Astrocyte (in vitro differentiated cells and primary cell): ENCODE data around the gene KDELR1. TPM values are rescaled to one million over a fixed set of nuclear protein-coding genes. Genes with fewer than 3 reads are reported as not detected.
A peak's percentile ranks its signal among the peaks of the same experiment; 100 is the strongest.

ENCODE experiments used
- DNase-seq: peaks from one replicate; pipeline ENCODE4 v3.0.0-alpha.2; 2010; ENCODE audit warnings: low read depth
- FAIRE-seq: peaks from 2 replicates; lab custom pipeline; 2011; peaks lifted over from hg19 to GRCh38; lab: Jason Lieb, UNC
- H2AFZ ChIP-seq: 2 replicates; pipeline ENCODE4 v1.6.0; 2012; ENCODE audit warnings: low read depth, low read length, inconsistent platforms
- H3K27ac ChIP-seq: 2 replicates; pipeline ENCODE4 v1.5.1; 2011; ENCODE audit warnings: low read depth, low read length, inconsistent platforms
- H3K27me3 ChIP-seq: 2 replicates; pipeline ENCODE4 v1.6.0; 2011; ENCODE audit warnings: low read length, inconsistent platforms; ENCODE audit not compliant: insufficient read depth
- H3K36me3 ChIP-seq: 2 replicates; pipeline ENCODE4 v1.5.1; 2011; ENCODE audit warnings: low read length, inconsistent platforms; ENCODE audit not compliant: insufficient read depth
- H3K4me1 ChIP-seq: 2 replicates; pipeline ENCODE4 v1.5.1; 2011; ENCODE audit warnings: low read length, inconsistent platforms; ENCODE audit not compliant: insufficient read depth
- H3K4me2 ChIP-seq: 2 replicates; pipeline ENCODE4 v1.6.0; 2012; ENCODE audit warnings: low read length, inconsistent platforms
- H3K4me3 ChIP-seq: 2 replicates; pipeline ENCODE4 v1.5.1; 2011; ENCODE audit warnings: low read depth, mild to moderate bottlenecking, low read length, inconsistent platforms; ENCODE audit not compliant: insufficient read depth
- H3K79me2 ChIP-seq: 2 replicates; pipeline ENCODE4 v1.6.0; 2012; ENCODE audit warnings: mild to moderate bottlenecking, low read length, inconsistent platforms; ENCODE audit not compliant: insufficient read depth
- H3K9ac ChIP-seq: 2 replicates; pipeline ENCODE4 v1.6.0; 2012; ENCODE audit warnings: mild to moderate bottlenecking, low read length, inconsistent platforms
- H3K9me3 ChIP-seq: 2 replicates; pipeline ENCODE4 v1.5.1; 2012; ENCODE audit warnings: low read depth, mild to moderate bottlenecking, low read length, inconsistent platforms; ENCODE audit not compliant: insufficient read depth
- H4K20me1 ChIP-seq: 2 replicates; pipeline ENCODE4 v1.6.0; 2012; ENCODE audit warnings: low read length, inconsistent platforms; ENCODE audit not compliant: insufficient read depth
- H3K27ac Mint-ChIP-seq: one replicate; pipeline ENCODE4 v1.8.0; 2021; ENCODE audit warnings: mild to moderate bottlenecking, mixed read lengths; ENCODE audit not compliant: unreplicated experiment
- H3K27me3 Mint-ChIP-seq: one replicate; pipeline ENCODE4 v1.8.0; 2021; ENCODE audit warnings: low read depth, mixed read lengths; ENCODE audit not compliant: unreplicated experiment
- H3K36me3 Mint-ChIP-seq: one replicate; pipeline ENCODE4 v1.8.0; 2021; ENCODE audit warnings: low read depth, mixed read lengths; ENCODE audit not compliant: unreplicated experiment
- H3K4me1 Mint-ChIP-seq: one replicate; pipeline ENCODE4 v1.8.0; 2021; ENCODE audit warnings: low read depth, mixed read lengths; ENCODE audit not compliant: unreplicated experiment
- H3K4me3 Mint-ChIP-seq: one replicate; pipeline ENCODE4 v1.8.0; 2021; ENCODE audit warnings: mild to moderate bottlenecking, moderate library complexity, mixed read lengths; ENCODE audit not compliant: unreplicated experiment
- H3K9me3 Mint-ChIP-seq: one replicate; pipeline ENCODE4 v1.8.0; 2021; ENCODE audit warnings: mild to moderate bottlenecking, mixed read lengths; ENCODE audit not compliant: unreplicated experiment
- EZH2 ChIP-seq: IDR thresholded peaks from 2 replicates; pipeline ENCODE4 v1.6.1; 2012; ENCODE audit warnings: mild to moderate bottlenecking, low read length, inconsistent platforms; ENCODE audit not compliant: insufficient read depth
- total RNA-seq: library from RNA; stranded (reverse); gene quantifications from 2 replicates; pipeline ENCODE4 v1.2.1, GENCODE V29; 2021
- TF ChIP-seq, protein P1 (sequence below): IDR thresholded peaks from 2 replicates; pipeline ENCODE4 v1.5.1; 2011; ENCODE audit warnings: low read depth, mild to moderate bottlenecking, inconsistent platforms, low read length, moderate library complexity; ENCODE audit not compliant: insufficient read depth

The KDELR1 gene
- total RNA-seq, 1 donor from 2014 or later: 370 TPM

DNA sequence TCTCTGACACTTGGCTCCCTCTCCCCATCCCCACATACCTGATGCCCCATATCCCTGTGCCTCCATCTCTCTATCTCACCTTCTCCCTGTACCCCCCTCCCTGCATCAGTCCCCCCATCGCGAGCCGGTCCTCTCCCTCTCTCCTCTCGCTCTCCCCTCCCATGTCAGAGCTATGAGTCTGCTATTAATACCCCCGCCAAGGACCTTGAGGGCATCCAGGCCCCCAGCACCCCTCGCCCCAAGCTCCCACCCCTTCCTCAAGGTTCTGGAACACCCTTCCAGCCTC is 3.8 kb upstream of the KDELR1 start:
- Histone ChIP-seq H3K79me2 (peaks cover 15% of the 10 kb centered on the region), H3K27ac (no peak overlapping the region), H2AFZ (no peak overlapping the region), H3K4me3 (no peak overlapping the region), H3K4me1 (peaks cover 12% of the 10 kb centered on the region), H3K9ac (peak overlapping the region; percentile 23), H3K36me3 (no peaks in the 10 kb centered on the region), H4K20me1 (peaks cover 3% of the 10 kb centered on the region), H3K9me3 (no peaks in the 10 kb centered on the region), H3K4me2 (peak overlapping the region; percentile 57), H3K27me3 (peaks cover 14% of the 10 kb centered on the region)
- Mint-ChIP-seq H3K27me3 (peaks cover 2% of the 10 kb centered on the region), H3K4me1 (peaks cover 13% of the 10 kb centered on the region), H3K4me3 (peak overlapping the region; percentile 72), H3K27ac (no peak overlapping the region), H3K9me3 (peaks cover 3% of the 10 kb centered on the region), H3K36me3 (peaks cover 4% of the 10 kb centered on the region)
- no peak for DNase-seq
- FAIRE-seq: no peak
- peak; percentile 80 for TF ChIP-seq EZH2
- TF ChIP-seq, protein P1, sequence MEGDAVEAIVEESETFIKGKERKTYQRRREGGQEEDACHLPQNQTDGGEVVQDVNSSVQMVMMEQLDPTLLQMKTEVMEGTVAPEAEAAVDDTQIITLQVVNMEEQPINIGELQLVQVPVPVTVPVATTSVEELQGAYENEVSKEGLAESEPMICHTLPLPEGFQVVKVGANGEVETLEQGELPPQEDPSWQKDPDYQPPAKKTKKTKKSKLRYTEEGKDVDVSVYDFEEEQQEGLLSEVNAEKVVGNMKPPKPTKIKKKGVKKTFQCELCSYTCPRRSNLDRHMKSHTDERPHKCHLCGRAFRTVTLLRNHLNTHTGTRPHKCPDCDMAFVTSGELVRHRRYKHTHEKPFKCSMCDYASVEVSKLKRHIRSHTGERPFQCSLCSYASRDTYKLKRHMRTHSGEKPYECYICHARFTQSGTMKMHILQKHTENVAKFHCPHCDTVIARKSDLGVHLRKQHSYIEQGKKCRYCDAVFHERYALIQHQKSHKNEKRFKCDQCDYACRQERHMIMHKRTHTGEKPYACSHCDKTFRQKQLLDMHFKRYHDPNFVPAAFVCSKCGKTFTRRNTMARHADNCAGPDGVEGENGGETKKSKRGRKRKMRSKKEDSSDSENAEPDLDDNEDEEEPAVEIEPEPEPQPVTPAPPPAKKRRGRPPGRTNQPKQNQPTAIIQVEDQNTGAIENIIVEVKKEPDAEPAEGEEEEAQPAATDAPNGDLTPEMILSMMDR: no peak

DNA sequence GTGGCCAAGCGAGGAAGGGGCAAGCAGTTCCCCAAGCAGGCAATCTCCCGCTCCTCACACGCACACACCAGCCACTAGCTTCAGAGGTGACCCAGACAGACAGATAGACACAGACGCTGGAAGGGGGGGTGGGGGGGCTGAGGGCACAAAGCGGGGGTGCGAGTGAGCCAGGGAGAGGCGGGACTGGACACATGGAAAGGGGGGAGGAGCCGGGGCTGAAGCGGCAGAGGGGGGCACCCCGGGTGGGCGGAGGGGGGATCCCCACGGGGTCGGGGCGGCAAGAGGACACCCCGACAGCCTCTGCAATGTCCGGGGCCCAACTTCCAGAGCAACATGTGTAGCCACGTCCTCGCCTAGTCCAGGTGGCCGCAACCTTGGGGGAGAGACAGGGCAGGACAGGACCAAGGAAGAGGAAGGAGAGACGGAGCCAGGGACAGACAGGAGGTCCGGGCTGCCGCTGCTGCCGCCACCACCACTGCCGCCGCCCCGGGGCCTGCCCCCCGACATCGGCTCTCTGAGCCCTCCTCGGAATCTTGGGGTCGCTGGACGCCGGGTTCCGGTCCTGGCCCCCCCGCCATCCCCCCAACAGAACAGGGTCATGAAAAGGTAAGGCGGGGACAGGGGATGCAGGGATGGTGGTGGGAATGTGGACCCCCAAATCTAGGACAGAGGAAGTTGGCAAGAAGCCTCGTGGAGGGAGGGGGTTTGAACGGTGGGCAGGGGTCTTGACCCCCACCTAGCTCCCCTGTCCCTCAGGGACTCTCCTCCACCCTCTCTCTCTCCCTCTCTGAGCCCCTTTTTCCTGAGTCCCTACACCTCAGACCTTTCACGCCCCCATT is 3.2 kb upstream of the KDELR1 start:
- no peak for FAIRE-seq

More for the DNA sequence above, 3.2 kb upstream of the KDELR1 start:
- Histone ChIP-seq H3K4me3 (peak overlapping the region; percentile 45), H3K4me1 (peaks cover 13% of the 10 kb centered on the region), H2AFZ (peak overlapping the region; percentile 63), H3K9ac (peak overlapping the region; percentile 64), H3K27ac (no peak overlapping the region), H3K27me3 (peaks cover 14% of the 10 kb centered on the region), H3K4me2 (peak overlapping the region; percentile 88), H3K79me2 (peaks cover 21% of the 10 kb centered on the region), H3K9me3 (no peaks in the 10 kb centered on the region), H4K20me1 (peaks cover 7% of the 10 kb centered on the region), H3K36me3 (no peaks in the 10 kb centered on the region)
- Mint-ChIP-seq H3K27me3 (peaks cover 2% of the 10 kb centered on the region), H3K27ac (peak overlapping the region; percentile 55), H3K4me1 (peaks cover 13% of the 10 kb centered on the region), H3K4me3 (peak overlapping the region; percentile 87), H3K36me3 (peaks cover 4% of the 10 kb centered on the region), H3K9me3 (peaks cover 3% of the 10 kb centered on the region)
- no peak for DNase-seq
- TF ChIP-seq, protein P1: no peak
- peak; percentile 81 for TF ChIP-seq EZH2
